Prostate gland (tissue), 2 donors: ENCODE data around the gene SPHKAP.

ENCODE experiments used
- POLR2A ChIP-seq: fragments of 450-650 bp; IDR thresholded peaks from one replicate; pipeline ENCODE4 v1.6.1; 2016; ENCODE audit warnings: antibody characterized with exemption, mild to moderate bottlenecking
- TF ChIP-seq, protein P1 (sequence below), 4 experiments: fragments of 200-600 bp in 2 of 4; fragments of 450-650 bp in 2 of 4; sonication (generic) in 2 of 4; IDR thresholded peaks; 1 replicate in 3 of 4; 2 replicates in 1 of 4; pipeline ENCODE4 v1.5.1; 2016 to 2019; ENCODE audit warnings: antibody characterized with exemption in 4 of 4, mild to moderate bottlenecking in 2 of 4, moderate library complexity in 2 of 4

DNA sequence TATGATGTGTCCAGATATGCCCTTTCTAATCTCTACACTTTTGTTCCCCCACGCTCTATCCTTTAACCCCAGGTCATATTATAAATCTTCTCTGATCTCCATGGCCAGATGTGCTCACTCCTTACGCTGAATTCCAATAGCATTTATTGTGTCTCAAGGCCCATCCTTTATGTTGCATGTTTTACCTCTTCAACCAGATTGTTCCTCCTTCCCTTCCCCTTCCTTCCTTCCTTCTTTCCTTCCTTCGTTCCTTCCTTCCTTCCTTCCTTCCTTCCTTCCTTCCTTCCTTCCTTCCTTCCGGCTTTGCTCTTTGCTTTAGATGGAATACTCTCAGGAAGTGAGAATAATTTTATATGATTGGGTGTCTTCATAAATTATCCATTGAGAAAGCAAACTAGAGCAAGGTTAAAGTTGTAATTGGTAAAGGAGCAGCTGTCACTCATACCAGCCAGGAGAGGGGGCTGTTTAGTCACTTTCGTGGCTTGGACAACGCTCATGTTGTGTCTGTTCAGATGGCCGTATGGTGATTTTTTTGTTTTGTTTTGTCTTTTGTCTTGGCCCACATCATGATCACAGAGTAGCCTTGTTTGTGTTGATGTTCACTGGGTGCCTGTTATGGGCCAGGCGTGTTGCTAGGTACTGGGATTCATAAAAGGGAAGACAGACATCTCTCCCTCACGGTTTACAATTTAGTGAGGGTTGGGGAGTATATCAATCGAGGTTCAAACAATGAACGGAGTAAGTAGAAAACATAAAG is 242.0 kb downstream of the SPHKAP start:
- TF ChIP-seq, protein P1, sequence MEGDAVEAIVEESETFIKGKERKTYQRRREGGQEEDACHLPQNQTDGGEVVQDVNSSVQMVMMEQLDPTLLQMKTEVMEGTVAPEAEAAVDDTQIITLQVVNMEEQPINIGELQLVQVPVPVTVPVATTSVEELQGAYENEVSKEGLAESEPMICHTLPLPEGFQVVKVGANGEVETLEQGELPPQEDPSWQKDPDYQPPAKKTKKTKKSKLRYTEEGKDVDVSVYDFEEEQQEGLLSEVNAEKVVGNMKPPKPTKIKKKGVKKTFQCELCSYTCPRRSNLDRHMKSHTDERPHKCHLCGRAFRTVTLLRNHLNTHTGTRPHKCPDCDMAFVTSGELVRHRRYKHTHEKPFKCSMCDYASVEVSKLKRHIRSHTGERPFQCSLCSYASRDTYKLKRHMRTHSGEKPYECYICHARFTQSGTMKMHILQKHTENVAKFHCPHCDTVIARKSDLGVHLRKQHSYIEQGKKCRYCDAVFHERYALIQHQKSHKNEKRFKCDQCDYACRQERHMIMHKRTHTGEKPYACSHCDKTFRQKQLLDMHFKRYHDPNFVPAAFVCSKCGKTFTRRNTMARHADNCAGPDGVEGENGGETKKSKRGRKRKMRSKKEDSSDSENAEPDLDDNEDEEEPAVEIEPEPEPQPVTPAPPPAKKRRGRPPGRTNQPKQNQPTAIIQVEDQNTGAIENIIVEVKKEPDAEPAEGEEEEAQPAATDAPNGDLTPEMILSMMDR (IDR thresholded peaks at IDR 0.05): peak in 1 of 4 experiments; percentile 8
- TF ChIP-seq POLR2A: no peak
